GM19455 (cell line): ENCODE measurements around the gene TNFRSF1B.

Experiments
- ATAC-seq: cut with Tn5 transposase; IDR thresholded peaks from one replicate; pipeline ENCODE4 v1.9.1; 2021; ENCODE audit not compliant: unreplicated experiment

TNFRSF1B gene

GRCh38 chr1:12141163-12141850, 25.5 kb upstream of the TNFRSF1B start:
- no peak for ATAC-seq

GRCh38 chr1:12142141-12142823, 24.5 kb upstream of the TNFRSF1B start:
- no peak for ATAC-seq

GRCh38 chr1:12142891-12143630, 23.7 kb upstream of the TNFRSF1B start:
- no peak for ATAC-seq

GRCh38 chr1:12143631-12144155, 23.1 kb upstream of the TNFRSF1B start:
- ATAC-seq: no peak

- no peak for ATAC-seq
Measured at GRCh38 chr1:12144236-12144635, 22.6 kb upstream of the TNFRSF1B start.

GRCh38 chr1:12144969-12145368, 21.8 kb upstream of the TNFRSF1B start:
- no peak for ATAC-seq

- no peak for ATAC-seq
Measured at GRCh38 chr1:12145616-12146342, 21.0 kb upstream of the TNFRSF1B start.

GRCh38 chr1:12146343-12147112, 20.3 kb upstream of the TNFRSF1B start:
- no peak for ATAC-seq

GRCh38 chr1:12147201-12147701, 19.5 kb upstream of the TNFRSF1B start:
- ATAC-seq: no peak

GRCh38 chr1:12148160-12148957, 18.4 kb upstream of the TNFRSF1B start:
- ATAC-seq: no peak

- no peak for ATAC-seq
Measured at GRCh38 chr1:12148958-12149790, 17.6 kb upstream of the TNFRSF1B start.

GRCh38 chr1:12149791-12150175, 17.0 kb upstream of the TNFRSF1B start:
- no peak for ATAC-seq

GRCh38 chr1:12150456-12151200, 16.2 kb upstream of the TNFRSF1B start:
- ATAC-seq: no peak

GRCh38 chr1:12151465-12151864, 15.3 kb upstream of the TNFRSF1B start:
- ATAC-seq: no peak

GRCh38 chr1:12152113-12152891, 14.5 kb upstream of the TNFRSF1B start:
- ATAC-seq: peak; percentile 68

GRCh38 chr1:12153181-12153785, 13.5 kb upstream of the TNFRSF1B start:
- ATAC-seq: no peak

GRCh38 chr1:12155328-12155727, 11.5 kb upstream of the TNFRSF1B start:
- ATAC-seq: no peak
